ENCODE results near the gene ZNF319.

GRCh38 chr16:57999971-58000705 lies at the start of gene ZNF319:
- TF ChIP-seq CTCF (IDR thresholded peaks at IDR 0.05) (no peak), POLR2A (IDR thresholded peaks at IDR 0.05) (no peak)

All from vagina (tissue), 2 donors.